ENCODE results near the gene PTPN4. TPM values are rescaled to one million over a fixed set of nuclear protein-coding genes. Genes with fewer than 3 reads are reported as not detected.

PTPN4 gene
- total and polyA plus RNA-seq, 7 donors, result 2.1 to 35.4 (median 17.3) TPM

- H3K27ac ChIP-seq, result no peak overlapping the region
- no peaks in the 10 kb centered on the region for H3K36me3 ChIP-seq (ENCODE audit: insufficient read depth in 1 of 2, low read depth in 1 of 2)
- intact Hi-C loops (cut with DNase I), result no loop called here
- H3K27me3 ChIP-seq (ENCODE audit: insufficient read depth in 3 of 3, low read length in 2 of 3), result no peaks in the 10 kb centered on the region
- TF ChIP-seq, protein P1, sequence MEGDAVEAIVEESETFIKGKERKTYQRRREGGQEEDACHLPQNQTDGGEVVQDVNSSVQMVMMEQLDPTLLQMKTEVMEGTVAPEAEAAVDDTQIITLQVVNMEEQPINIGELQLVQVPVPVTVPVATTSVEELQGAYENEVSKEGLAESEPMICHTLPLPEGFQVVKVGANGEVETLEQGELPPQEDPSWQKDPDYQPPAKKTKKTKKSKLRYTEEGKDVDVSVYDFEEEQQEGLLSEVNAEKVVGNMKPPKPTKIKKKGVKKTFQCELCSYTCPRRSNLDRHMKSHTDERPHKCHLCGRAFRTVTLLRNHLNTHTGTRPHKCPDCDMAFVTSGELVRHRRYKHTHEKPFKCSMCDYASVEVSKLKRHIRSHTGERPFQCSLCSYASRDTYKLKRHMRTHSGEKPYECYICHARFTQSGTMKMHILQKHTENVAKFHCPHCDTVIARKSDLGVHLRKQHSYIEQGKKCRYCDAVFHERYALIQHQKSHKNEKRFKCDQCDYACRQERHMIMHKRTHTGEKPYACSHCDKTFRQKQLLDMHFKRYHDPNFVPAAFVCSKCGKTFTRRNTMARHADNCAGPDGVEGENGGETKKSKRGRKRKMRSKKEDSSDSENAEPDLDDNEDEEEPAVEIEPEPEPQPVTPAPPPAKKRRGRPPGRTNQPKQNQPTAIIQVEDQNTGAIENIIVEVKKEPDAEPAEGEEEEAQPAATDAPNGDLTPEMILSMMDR (IDR thresholded peaks at IDR 0.05), result no peak
- ATAC-seq (no peak), DNase-seq (no peak)
- WGBS, 3 donors, result 84 to 93% (median 91%) methylated on average over 1 of the region's 1 CpG
- no peak overlapping the region for H3K4me3 ChIP-seq
- peaks cover 16% of the 10 kb centered on the region for H3K4me1 ChIP-seq
- H3K9me3 ChIP-seq, result peaks cover 33% of the 10 kb centered on the region
Measured at GRCh38 chr2:119788752-119789151, 29.0 kb downstream of the PTPN4 start.

DNA sequence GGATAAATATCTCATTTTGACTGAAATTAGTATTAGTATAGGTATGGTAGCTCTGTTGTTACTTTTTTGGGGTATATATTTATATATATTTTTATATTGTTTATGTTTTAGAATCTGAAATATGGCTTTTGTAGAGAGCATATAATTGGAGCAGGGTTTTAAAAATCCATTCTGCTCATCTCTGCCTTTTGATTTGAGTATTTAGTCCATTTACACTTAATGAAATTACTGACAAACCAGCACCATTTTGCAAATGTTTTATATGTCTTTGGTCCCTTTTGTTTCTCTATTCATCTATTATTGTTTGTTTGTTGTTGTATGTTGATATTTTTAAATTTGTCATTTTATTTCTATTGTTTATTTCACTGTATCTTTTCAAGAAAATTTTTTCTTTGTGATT, 30.7 kb downstream of the PTPN4 start:
- intact Hi-C loops (cut with DNase I), result no loop called here
- H3K4me1 ChIP-seq, result peaks cover 13% of the 10 kb centered on the region
- no peaks in the 10 kb centered on the region for H3K36me3 ChIP-seq (ENCODE audit: insufficient read depth in 1 of 2, low read depth in 1 of 2)
- TF ChIP-seq, protein P1 (IDR thresholded peaks at IDR 0.05), result no peak
- no peak overlapping the region for H3K4me3 ChIP-seq
- H3K9me3 ChIP-seq, result peaks cover 33% of the 10 kb centered on the region
- ATAC-seq, result no peak
- H3K27ac ChIP-seq, result no peak overlapping the region
- no peaks in the 10 kb centered on the region for H3K27me3 ChIP-seq (ENCODE audit: insufficient read depth in 3 of 3, low read length in 2 of 3)
- no peak for DNase-seq

DNA sequence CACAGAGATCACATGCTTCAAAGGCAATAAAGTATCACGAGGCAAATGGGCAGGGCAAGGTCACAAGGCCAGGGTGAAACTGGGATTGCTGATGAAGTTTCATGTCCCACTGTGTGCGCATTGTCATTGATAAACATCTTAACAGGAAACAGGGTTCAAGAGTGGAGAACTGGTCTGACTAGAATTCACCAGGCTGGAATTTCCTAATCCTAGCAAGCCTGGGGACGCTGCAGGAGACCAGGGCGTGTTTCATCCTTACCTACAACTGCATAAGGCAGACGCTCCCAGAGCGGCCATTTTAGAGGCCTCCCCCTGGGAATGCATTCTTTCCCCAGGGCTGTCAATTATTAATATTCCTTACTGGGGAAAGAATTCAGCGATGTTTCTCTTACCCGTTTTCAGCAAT, 33.2 kb downstream of the PTPN4 start:
- intact Hi-C loops (cut with DNase I), result no loop called here
- TF ChIP-seq, protein P1 (IDR thresholded peaks at IDR 0.05), result no peak
- DNase-seq (no peak), ATAC-seq (no peak)
- Histone ChIP-seq H3K4me3 (no peak overlapping the region), H3K36me3 (ENCODE audit: insufficient read depth in 1 of 2, low read depth in 1 of 2) (no peaks in the 10 kb centered on the region), H3K9me3 (peaks cover 33% of the 10 kb centered on the region), H3K4me1 (no peaks in the 10 kb centered on the region), H3K27ac (no peak overlapping the region), H3K27me3 (ENCODE audit: insufficient read depth in 3 of 3, low read length in 2 of 3) (no peaks in the 10 kb centered on the region)
- 80 to 95% (median 87%) methylated on average over 8 of the region's 8 CpGs for WGBS, 3 donors

- TF ChIP-seq, protein P1 (IDR thresholded peaks at IDR 0.05), result no peak
- Histone ChIP-seq H3K4me3 (no peak overlapping the region), H3K27ac (no peak overlapping the region), H3K4me1 (no peaks in the 10 kb centered on the region), H3K9me3 (peaks cover 33% of the 10 kb centered on the region), H3K27me3 (ENCODE audit: insufficient read depth in 3 of 3, low read length in 2 of 3) (no peaks in the 10 kb centered on the region), H3K36me3 (ENCODE audit: insufficient read depth in 1 of 2, low read depth in 1 of 2) (no peaks in the 10 kb centered on the region)
- WGBS, 3 donors, result 35 to 59% (median 37%) methylated on average over 9 of the region's 9 CpGs
- ATAC-seq, result peak in 2 of 4 donors; percentile 59 to 73
- DNase-seq, result no peak
- intact Hi-C loops (cut with DNase I), result no loop called here
Measured at GRCh38 chr2:119794237-119794636, 34.5 kb downstream of the PTPN4 start.
